Effector CD4-positive, alpha-beta T cell (primary cell): Measurements from ENCODE around the gene MECP2.
"Not testable (repeated sequence)": the region's sequence is repeated elsewhere in the genome, so short reads cannot be mapped to it uniquely, and the experiment has no call there.

ENCODE experiments used
- DNase-seq: peaks from one replicate; pipeline ENCODE4 v3.0.0-alpha.2; 2020
- total RNA-seq: gene quantifications from one replicate; lab custom pipeline; 2026; lab: John Stamatoyannopoulos, UW

MECP2 gene
- total RNA-seq: 164 reads per million, percentile 90 among the genes with 10 or more reads in this experiment

GRCh38 chrX:154097589-154098541 is at the start of gene MECP2:
Gene MECP2 (minus strand): TSS chrX:154097717.
- DNase-seq: peak; percentile 76

GRCh38 chrX:154144010-154144409 is 46.5 kb upstream of the MECP2 start, which contains the start of gene OPN1LW:
Gene OPN1LW (plus strand): TSS chrX:154144243. CDS start chrX:154144284, 41 bp downstream.
- DNase-seq: not testable (repeated sequence)

- no peak for DNase-seq
These were observed 45.6 kb upstream of the MECP2 start for GRCh38 chrX:154142950-154143745.

GRCh38 chrX:154142386-154142785 is 44.9 kb upstream of the MECP2 start:
- DNase-seq: no peak

GRCh38 chrX:154140742-154141141 is 43.2 kb upstream of the MECP2 start:
- DNase-seq: no peak

- DNase-seq: no peak
These were observed 42.7 kb upstream of the MECP2 start for GRCh38 chrX:154140206-154140605.

GRCh38 chrX:154138857-154139256 is 41.3 kb upstream of the MECP2 start:
- no peak for DNase-seq

- peak; percentile 55 for DNase-seq
These were observed 39.2 kb upstream of the MECP2 start for GRCh38 chrX:154136627-154137161.

- DNase-seq: no peak
These were observed 38.1 kb upstream of the MECP2 start for GRCh38 chrX:154135458-154136229.

- DNase-seq: no peak
These were observed 34.8 kb upstream of the MECP2 start for GRCh38 chrX:154132366-154132765.

- DNase-seq: no peak
These were observed 34.4 kb upstream of the MECP2 start for GRCh38 chrX:154131955-154132354.

GRCh38 chrX:154126101-154126500 is 28.6 kb upstream of the MECP2 start:
- no peak for DNase-seq

- no peak for DNase-seq
These were observed 28.0 kb upstream of the MECP2 start for GRCh38 chrX:154125391-154126040.

- no peak for DNase-seq
These were observed 26.0 kb upstream of the MECP2 start for GRCh38 chrX:154123241-154124219.

- no peak for DNase-seq
These were observed 24.4 kb upstream of the MECP2 start for GRCh38 chrX:154121961-154122360.

- no peak for DNase-seq
These were observed 23.7 kb upstream of the MECP2 start for GRCh38 chrX:154121207-154121606.

- DNase-seq: no peak
These were observed 23.1 kb upstream of the MECP2 start for GRCh38 chrX:154120567-154120966.

- no peak for DNase-seq
These were observed 20.0 kb upstream of the MECP2 start for GRCh38 chrX:154117566-154117965.

GRCh38 chrX:154116426-154117211 is 19.1 kb upstream of the MECP2 start:
- DNase-seq: no peak

GRCh38 chrX:154115750-154116149 is 18.2 kb upstream of the MECP2 start:
- DNase-seq: no peak
